IPS DF 6.9 (cell line): ENCODE data around the gene LRCH3.

ENCODE experiments used
- DNase-seq: peaks from one replicate; pipeline ENCODE4 v3.0.0-alpha.2; 2013; ENCODE audit warnings: low read depth, low spot score
- H3K27ac ChIP-seq: one replicate; pipeline ENCODE4 v1.5.1; 2013; ENCODE audit warnings: low read length, control low read depth
- H3K27me3 ChIP-seq: 2 replicates; pipeline ENCODE4 v1.6.1; 2013; ENCODE audit warnings: mild to moderate bottlenecking, low read length; ENCODE audit not compliant: control insufficient read depth, insufficient read depth
- H3K36me3 ChIP-seq: 2 replicates; pipeline ENCODE4 v1.6.1; 2013; ENCODE audit warnings: low read length; ENCODE audit not compliant: control insufficient read depth, insufficient read depth
- H3K4me1 ChIP-seq: 2 replicates; pipeline ENCODE4 v1.6.1; 2013; ENCODE audit warnings: low read length; ENCODE audit not compliant: control insufficient read depth, insufficient read depth
- H3K4me3 ChIP-seq: 2 replicates; pipeline ENCODE4 v1.5.1; 2013; ENCODE audit warnings: mild to moderate bottlenecking, low read length
- H3K9me3 ChIP-seq: 2 replicates; pipeline ENCODE4 v1.6.1; 2013; ENCODE audit warnings: low read length, inconsistent platforms; ENCODE audit not compliant: control insufficient read depth, insufficient read depth
- WGBS: extraction: QIAGEN DNeasy Blood & Tissue Kit; methylation state at CpG from one replicate; pipeline ENCODE4 v1.1.7; 2013; ENCODE audit warnings: mixed read lengths, missing lambda C conversion rate; ENCODE audit not compliant: insufficient read length, insufficient coverage; 5-methylcytosine and 5-hydroxymethylcytosine counted together

The LRCH3 gene

GRCh38 chr3:197791892-197792647, 1.0 kb downstream of the LRCH3 start:
- no peak for DNase-seq
- Histone ChIP-seq H3K27me3 (no peaks in the 10 kb centered on the region), H3K9me3 (no peaks in the 10 kb centered on the region), H3K36me3 (no peaks in the 10 kb centered on the region), H3K4me1 (no peaks in the 10 kb centered on the region), H3K27ac (no peak overlapping the region), H3K4me3 (peak overlapping the region; percentile 83; the same call in 1 of the 2 replicates)
- 100% methylated on average over 1 of the region's 25 CpGs for WGBS

- DNase-seq = no peak
Measured at GRCh38 chr3:197793247-197793646, 2.2 kb downstream of the LRCH3 start.

GRCh38 chr3:197794115-197794514, 3.1 kb downstream of the LRCH3 start:
- Histone ChIP-seq H3K36me3 (no peaks in the 10 kb centered on the region), H3K27ac (no peak overlapping the region), H3K9me3 (no peaks in the 10 kb centered on the region), H3K4me1 (no peaks in the 10 kb centered on the region), H3K27me3 (no peaks in the 10 kb centered on the region), H3K4me3 (no peak overlapping the region)
- no CpG with 5 or more reads among the region's 1 CpG for WGBS
- DNase-seq = no peak

More at GRCh38 chr3:197793247-197793646, 2.2 kb downstream of the LRCH3 start:
- Histone ChIP-seq H3K4me3 (no peak overlapping the region), H3K27me3 (no peaks in the 10 kb centered on the region), H3K36me3 (no peaks in the 10 kb centered on the region), H3K27ac (no peak overlapping the region), H3K9me3 (no peaks in the 10 kb centered on the region), H3K4me1 (no peaks in the 10 kb centered on the region)
- no CpG with 5 or more reads among the region's 2 CpGs for WGBS

- no peaks in the 10 kb centered on the region for H3K36me3 ChIP-seq
- H3K27me3 ChIP-seq = no peaks in the 10 kb centered on the region
- H3K4me3 ChIP-seq = no peak overlapping the region
- H3K4me1 ChIP-seq = no peaks in the 10 kb centered on the region
- no peak for DNase-seq
- H3K27ac ChIP-seq = no peak overlapping the region
- no peaks in the 10 kb centered on the region for H3K9me3 ChIP-seq
- WGBS = no CpG with 5 or more reads among the region's 1 CpG
Measured at GRCh38 chr3:197795200-197795599, 4.1 kb downstream of the LRCH3 start.

- no CpG with 5 or more reads among the region's 4 CpGs for WGBS
- Histone ChIP-seq H3K4me3 (no peak overlapping the region), H3K36me3 (no peaks in the 10 kb centered on the region), H3K27ac (no peak overlapping the region), H3K9me3 (no peaks in the 10 kb centered on the region), H3K27me3 (no peaks in the 10 kb centered on the region), H3K4me1 (no peaks in the 10 kb centered on the region)
- no peak for DNase-seq
Measured at GRCh38 chr3:197796087-197796486, 5.0 kb downstream of the LRCH3 start.

- Histone ChIP-seq H3K4me1 (no peaks in the 10 kb centered on the region), H3K36me3 (no peaks in the 10 kb centered on the region), H3K9me3 (no peaks in the 10 kb centered on the region), H3K27ac (no peak overlapping the region), H3K27me3 (no peaks in the 10 kb centered on the region), H3K4me3 (no peak overlapping the region)
- DNase-seq = no peak
- no CpG with 5 or more reads among the region's 3 CpGs for WGBS
Measured at GRCh38 chr3:197798863-197799262, 7.8 kb downstream of the LRCH3 start.

- DNase-seq = no peak
- no peak overlapping the region for H3K27ac ChIP-seq
- no peak overlapping the region for H3K4me3 ChIP-seq
- WGBS = no CpG with 5 or more reads among the region's 3 CpGs
- H3K4me1 ChIP-seq = no peaks in the 10 kb centered on the region
- H3K36me3 ChIP-seq = no peaks in the 10 kb centered on the region
- no peaks in the 10 kb centered on the region for H3K27me3 ChIP-seq
- H3K9me3 ChIP-seq = no peaks in the 10 kb centered on the region
Measured at GRCh38 chr3:197800379-197800778, 9.3 kb downstream of the LRCH3 start.

GRCh38 chr3:197801891-197802778, 11.1 kb downstream of the LRCH3 start:
- Histone ChIP-seq H3K4me3 (no peak overlapping the region), H3K9me3 (no peaks in the 10 kb centered on the region), H3K4me1 (no peaks in the 10 kb centered on the region), H3K36me3 (no peaks in the 10 kb centered on the region), H3K27ac (no peak overlapping the region), H3K27me3 (no peaks in the 10 kb centered on the region)
- WGBS = 100% methylated on average over 2 of the region's 8 CpGs
- no peak for DNase-seq

GRCh38 chr3:197802779-197803459, 11.9 kb downstream of the LRCH3 start:
- WGBS = 100% methylated on average over 1 of the region's 3 CpGs
- Histone ChIP-seq H3K36me3 (no peaks in the 10 kb centered on the region), H3K27ac (no peak overlapping the region), H3K4me3 (no peak overlapping the region), H3K27me3 (no peaks in the 10 kb centered on the region), H3K9me3 (no peaks in the 10 kb centered on the region), H3K4me1 (no peaks in the 10 kb centered on the region)
- no peak for DNase-seq

GRCh38 chr3:197804511-197804910, 13.5 kb downstream of the LRCH3 start:
- Histone ChIP-seq H3K4me1 (no peaks in the 10 kb centered on the region), H3K4me3 (no peak overlapping the region), H3K9me3 (no peaks in the 10 kb centered on the region), H3K27me3 (no peaks in the 10 kb centered on the region), H3K36me3 (no peaks in the 10 kb centered on the region), H3K27ac (no peak overlapping the region)
- WGBS = no CpG with 5 or more reads among the region's 4 CpGs
- DNase-seq = no peak
